ENCODE data around the gene C1QL4.

Gene C1QL4

DNA sequence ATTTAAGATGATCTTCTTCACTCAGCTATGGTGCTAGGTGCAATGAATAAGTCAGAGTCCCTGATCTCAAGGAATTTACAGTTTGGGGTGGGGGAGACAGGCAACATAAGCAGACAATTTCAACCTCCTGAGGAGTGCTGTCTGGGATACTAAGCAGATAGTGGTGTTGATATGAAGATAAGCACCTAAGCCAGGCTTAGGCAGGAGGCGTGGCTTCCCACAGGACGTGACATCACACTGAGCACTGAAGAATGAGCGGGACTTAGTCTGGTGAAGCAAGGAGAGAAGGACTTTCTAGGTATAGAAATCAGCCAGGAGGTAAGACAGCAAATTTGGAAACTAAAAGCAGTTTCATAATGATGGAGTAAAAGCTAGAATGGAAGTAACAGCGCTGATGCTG is 35.2 kb downstream of the C1QL4 start:
- DNase-seq (ENCODE audit: low read depth in 2 of 2): no peak
- TF ChIP-seq, protein P1, sequence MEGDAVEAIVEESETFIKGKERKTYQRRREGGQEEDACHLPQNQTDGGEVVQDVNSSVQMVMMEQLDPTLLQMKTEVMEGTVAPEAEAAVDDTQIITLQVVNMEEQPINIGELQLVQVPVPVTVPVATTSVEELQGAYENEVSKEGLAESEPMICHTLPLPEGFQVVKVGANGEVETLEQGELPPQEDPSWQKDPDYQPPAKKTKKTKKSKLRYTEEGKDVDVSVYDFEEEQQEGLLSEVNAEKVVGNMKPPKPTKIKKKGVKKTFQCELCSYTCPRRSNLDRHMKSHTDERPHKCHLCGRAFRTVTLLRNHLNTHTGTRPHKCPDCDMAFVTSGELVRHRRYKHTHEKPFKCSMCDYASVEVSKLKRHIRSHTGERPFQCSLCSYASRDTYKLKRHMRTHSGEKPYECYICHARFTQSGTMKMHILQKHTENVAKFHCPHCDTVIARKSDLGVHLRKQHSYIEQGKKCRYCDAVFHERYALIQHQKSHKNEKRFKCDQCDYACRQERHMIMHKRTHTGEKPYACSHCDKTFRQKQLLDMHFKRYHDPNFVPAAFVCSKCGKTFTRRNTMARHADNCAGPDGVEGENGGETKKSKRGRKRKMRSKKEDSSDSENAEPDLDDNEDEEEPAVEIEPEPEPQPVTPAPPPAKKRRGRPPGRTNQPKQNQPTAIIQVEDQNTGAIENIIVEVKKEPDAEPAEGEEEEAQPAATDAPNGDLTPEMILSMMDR (IDR thresholded peaks at IDR 0.05; ENCODE audit: low read depth, low read length): no peak
- H3K4me3 ChIP-seq (replicated peaks in 1 of 2; ENCODE audit: low read depth in 2 of 2, low read length in 2 of 2): no peak overlapping the region

DNA sequence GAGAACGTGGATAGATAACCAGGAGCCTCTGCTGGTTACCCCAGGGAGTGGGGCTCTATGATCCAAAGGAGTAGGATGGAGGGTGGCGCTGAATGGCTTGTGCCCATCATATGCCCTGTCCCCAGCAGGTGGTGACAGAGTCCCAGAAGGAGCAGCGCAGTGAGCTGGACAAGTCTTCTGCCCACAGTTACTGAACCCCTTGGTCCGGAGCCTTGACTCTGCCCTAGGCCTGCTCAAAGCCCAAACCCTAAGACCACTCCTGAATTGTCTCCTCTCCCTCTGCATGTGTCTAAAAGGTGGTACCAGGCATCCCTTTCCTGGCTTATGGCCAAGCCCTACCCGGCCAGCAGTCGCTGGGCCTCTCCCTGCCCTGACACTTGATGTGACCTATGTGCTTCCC is 38.8 kb downstream of the C1QL4 start:
- H3K4me3 ChIP-seq (replicated peaks in 1 of 2; ENCODE audit: low read depth in 2 of 2, low read length in 2 of 2): no peak overlapping the region
- no peak for DNase-seq (ENCODE audit: low read depth in 2 of 2)
- TF ChIP-seq, protein P1 (IDR thresholded peaks at IDR 0.05; ENCODE audit: low read depth, low read length): peak; percentile 5

GRCh38 chr12:49297695-49298060 is 39.3 kb downstream of the C1QL4 start:
- TF ChIP-seq, protein P1 (IDR thresholded peaks at IDR 0.05; ENCODE audit: low read depth, low read length): no peak
- no peak for DNase-seq (ENCODE audit: low read depth in 2 of 2)
- no peak overlapping the region for H3K4me3 ChIP-seq (replicated peaks in 1 of 2; ENCODE audit: low read depth in 2 of 2, low read length in 2 of 2)

GRCh38 chr12:49296836-49297694 is 39.9 kb downstream of the C1QL4 start:
- no peak overlapping the region for H3K4me3 ChIP-seq (replicated peaks in 1 of 2; ENCODE audit: low read depth in 2 of 2, low read length in 2 of 2)
- DNase-seq (ENCODE audit: low read depth in 2 of 2): no peak
- TF ChIP-seq, protein P1 (IDR thresholded peaks at IDR 0.05; ENCODE audit: low read depth, low read length): no peak

DNA sequence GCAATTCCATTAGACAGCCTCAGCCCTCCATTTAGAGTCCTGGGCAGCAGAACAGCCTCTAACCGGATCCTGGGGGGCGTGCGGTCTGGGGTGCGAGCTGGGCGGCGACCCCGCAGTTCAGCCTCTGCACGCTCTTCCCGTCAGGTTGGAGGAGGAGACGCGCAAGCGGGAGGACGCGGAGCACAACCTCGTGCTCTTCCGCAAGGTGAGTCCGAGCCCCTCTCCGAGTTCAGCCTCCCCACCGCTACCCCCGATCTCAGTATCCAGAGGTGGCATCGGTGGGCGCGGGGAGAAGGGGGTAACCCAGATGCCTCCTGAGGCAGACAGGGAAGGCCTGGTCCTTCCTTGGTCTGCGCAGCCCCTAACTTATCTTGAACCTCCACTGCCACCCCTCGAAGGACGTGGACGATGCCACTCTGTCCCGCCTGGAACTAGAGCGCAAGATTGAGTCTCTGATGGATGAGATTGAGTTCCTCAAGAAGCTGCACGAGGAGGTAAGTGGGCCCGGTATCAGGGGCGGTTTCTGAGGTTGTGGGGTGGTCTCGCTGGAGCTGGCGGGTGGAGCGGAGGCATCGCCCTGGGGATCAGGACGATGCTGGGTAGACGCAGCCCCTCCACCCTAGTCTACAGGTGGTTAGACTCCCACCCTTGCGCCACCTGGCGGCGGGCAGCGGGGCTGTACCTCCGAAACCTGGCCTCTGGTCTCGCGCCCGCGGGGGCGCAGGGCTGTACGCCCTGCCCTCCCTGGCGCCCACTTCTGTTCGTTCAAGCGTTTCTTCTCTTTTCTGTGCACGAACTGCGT is 40.8 kb downstream of the C1QL4 start:
- no peak for DNase-seq (ENCODE audit: low read depth in 2 of 2)
- no peak overlapping the region for H3K4me3 ChIP-seq (replicated peaks in 1 of 2; ENCODE audit: low read depth in 2 of 2, low read length in 2 of 2)
- TF ChIP-seq, protein P1 (IDR thresholded peaks at IDR 0.05; ENCODE audit: low read depth, low read length): peak; percentile 68

DNA sequence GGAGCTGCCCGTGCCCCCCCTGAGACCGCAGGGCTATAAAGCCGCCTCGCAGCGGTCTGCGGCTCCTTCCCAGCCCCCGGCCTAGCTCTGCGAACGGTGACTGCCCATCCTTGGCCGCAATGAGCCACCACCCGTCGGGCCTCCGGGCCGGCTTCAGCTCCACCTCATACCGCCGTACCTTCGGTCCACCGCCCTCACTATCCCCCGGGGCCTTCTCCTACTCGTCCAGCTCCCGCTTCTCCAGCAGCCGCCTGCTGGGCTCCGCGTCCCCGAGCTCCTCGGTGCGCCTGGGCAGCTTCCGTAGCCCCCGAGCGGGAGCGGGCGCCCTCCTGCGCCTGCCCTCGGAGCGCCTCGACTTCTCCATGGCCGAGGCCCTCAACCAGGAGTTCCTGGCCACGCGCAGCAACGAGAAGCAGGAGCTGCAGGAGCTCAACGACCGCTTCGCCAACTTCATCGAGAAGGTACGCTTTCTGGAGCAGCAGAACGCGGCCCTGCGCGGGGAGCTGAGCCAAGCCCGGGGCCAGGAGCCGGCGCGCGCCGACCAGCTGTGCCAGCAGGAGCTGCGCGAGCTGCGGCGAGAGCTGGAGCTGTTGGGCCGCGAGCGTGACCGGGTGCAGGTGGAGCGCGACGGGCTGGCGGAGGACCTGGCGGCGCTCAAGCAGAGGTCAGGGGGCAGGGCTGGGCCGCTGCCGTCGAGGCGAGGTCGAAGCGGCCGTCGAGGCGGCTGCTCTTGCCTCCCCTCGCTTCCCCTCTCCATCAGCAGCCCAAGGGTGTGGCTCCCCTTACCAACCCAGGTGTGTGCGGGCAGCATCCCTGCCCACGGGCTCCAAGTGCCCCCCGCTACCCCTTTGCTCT is 41.7 kb downstream of the C1QL4 start, which contains the start of gene PRPH:
TSS of gene PRPH (plus strand) at position 66 of the 855 bp plus-strand sequence. CDS start at position 120, 54 bp downstream.
- no peak for DNase-seq (ENCODE audit: low read depth in 2 of 2)
- H3K4me3 ChIP-seq (replicated peaks in 1 of 2; ENCODE audit: low read depth in 2 of 2, low read length in 2 of 2): no peak within 1 kb of the TSS
- TF ChIP-seq, protein P1 (IDR thresholded peaks at IDR 0.05; ENCODE audit: low read depth, low read length): no peak

Data from cardiac fibroblast (primary cell).